GM18909 (cell line): Measurements from ENCODE around the gene OVOL3.

Experiments used
- ATAC-seq: cut with Tn5 transposase; IDR thresholded peaks from one replicate; pipeline ENCODE4 v1.9.1; 2021; ENCODE audit warnings: mild to moderate bottlenecking; ENCODE audit not compliant: unreplicated experiment, poor library complexity

Gene OVOL3

DNA sequence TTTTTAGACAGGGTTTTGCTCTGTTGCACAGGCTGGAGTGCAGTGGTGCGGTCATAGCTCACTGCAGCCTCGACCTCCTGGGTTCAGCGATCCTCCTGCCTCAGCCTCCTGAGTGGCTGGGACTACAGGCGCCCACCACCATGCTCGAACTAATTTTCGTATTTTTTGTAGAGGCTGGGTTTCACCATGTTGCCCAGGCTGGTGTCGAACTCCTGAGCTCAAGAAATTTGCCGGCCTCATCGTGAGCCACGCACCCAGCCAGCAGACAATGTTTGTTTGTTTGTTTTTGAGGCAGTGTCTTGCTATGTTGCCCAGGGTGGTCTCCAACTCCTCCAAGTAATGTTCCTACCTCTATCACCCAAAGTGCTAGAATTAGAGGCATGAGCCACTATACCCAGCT is 42.2 kb downstream of the OVOL3 start:
- no peak for ATAC-seq

- ATAC-seq: no peak
Measured at GRCh38 chr19:36160821-36161596, 50.1 kb downstream of the OVOL3 start.
